ENCODE results near the gene TMEM179B.
"Not testable (repeated sequence)": the region's sequence is repeated elsewhere in the genome, so short reads cannot be mapped to it uniquely, and the experiment has no call there.

TMEM179B gene

DNA sequence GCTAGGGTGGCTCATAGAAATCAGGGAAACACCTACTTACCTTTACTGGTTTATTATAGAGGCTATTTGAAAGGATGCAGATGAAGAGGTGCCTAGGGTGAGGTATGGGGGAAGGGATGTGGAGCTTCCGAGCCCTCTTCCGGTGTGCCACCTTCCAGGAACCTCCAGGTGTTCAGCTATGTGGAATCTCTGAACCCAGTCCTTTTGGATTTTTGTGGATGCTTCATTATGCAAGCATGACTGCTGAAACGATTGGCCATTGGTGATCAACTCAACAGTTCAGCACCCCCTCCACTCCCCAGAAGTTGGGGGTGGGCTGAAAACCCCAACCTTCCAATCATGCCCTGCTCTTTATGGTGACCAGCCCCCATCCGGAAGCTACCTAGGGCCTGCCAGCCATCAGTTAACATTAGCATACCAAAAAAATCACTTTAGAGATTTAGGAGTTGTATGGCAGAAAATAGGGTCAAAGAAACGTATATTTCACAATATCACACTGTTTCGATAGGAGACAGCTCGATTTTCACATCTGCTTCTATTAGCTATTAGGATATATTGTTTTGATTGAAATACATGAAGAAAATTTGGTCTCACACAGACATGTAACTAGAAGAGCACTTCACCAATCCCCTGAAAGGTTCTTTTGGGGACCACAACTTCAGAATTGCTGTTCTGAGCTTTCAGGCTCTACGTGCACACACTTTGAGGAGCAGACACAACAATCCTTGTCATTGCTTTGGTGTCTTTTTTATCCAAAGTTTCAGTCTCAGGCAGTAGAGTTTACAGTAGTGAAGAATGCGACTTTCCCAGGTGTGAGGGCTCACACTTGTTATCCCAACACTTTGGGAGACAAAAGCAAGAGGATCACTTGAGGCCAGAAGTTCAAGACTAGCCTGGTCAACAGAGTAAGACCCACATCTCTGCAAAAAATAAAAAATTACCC lies 29.1 kb upstream of the TMEM179B start:
- no peaks in the 10 kb centered on the region for H3K9me3 ChIP-seq (ENCODE audit: insufficient read depth, low read length)
- no peak overlapping the region for H3K27ac ChIP-seq (ENCODE audit: low read length)
- peaks cover 5% of the 10 kb centered on the region for H3K36me3 ChIP-seq (replicated peaks; ENCODE audit: low read depth, low read length)
- no peak for TF ChIP-seq EZH2phosphoT487 (IDR thresholded peaks at IDR 0.05; ENCODE audit: low read depth)
- H3K4me1 ChIP-seq (ENCODE audit: low read length), result peaks cover 17% of the 10 kb centered on the region
- peaks cover 15% of the 10 kb centered on the region for H3K79me2 ChIP-seq (ENCODE audit: low read length)
- no peaks in the 10 kb centered on the region for H3K27me3 ChIP-seq (ENCODE audit: low read depth, low read length)
- no peak overlapping the region for H3K9ac ChIP-seq (ENCODE audit: low read length)
- H3K4me3 ChIP-seq (ENCODE audit: low read length), result no peak overlapping the region
- no peak overlapping the region for H2AFZ ChIP-seq (ENCODE audit: low read depth, low read length)
- no peak overlapping the region for H3K4me2 ChIP-seq (ENCODE audit: low read length)
- H4K20me1 ChIP-seq (ENCODE audit: insufficient read depth, low read length), result no peaks in the 10 kb centered on the region

DNA sequence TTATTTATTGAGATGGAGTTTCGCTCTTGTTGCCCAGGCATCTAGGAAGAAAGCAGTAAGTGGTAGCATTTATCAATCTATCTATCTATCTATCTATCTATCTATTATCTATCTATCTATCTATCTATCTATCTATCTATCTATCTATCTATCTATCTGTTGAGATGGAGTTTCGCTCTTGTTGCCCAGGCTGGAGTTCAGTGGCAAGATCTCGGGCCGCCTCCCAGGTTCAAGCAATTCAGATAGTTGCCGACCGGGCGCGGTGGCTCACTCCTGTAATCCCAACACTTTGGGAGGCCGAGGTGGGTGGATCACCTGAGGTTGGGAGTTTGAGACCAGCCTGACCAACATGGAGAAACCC lies 26.4 kb upstream of the TMEM179B start:
- H3K79me2 ChIP-seq (ENCODE audit: low read length), result peaks cover 15% of the 10 kb centered on the region
- H3K36me3 ChIP-seq (replicated peaks; ENCODE audit: low read depth, low read length), result peaks cover 11% of the 10 kb centered on the region
- H3K4me2 ChIP-seq (ENCODE audit: low read length), result peak overlapping the region; percentile 56
- H3K9me3 ChIP-seq (ENCODE audit: insufficient read depth, low read length); H3K27ac ChIP-seq (ENCODE audit: low read length); H3K4me1 ChIP-seq (ENCODE audit: low read length); H3K27me3 ChIP-seq (ENCODE audit: low read depth, low read length); H2AFZ ChIP-seq (ENCODE audit: low read depth, low read length); H4K20me1 ChIP-seq (ENCODE audit: insufficient read depth, low read length): not testable (repeated sequence)
- H3K9ac ChIP-seq (ENCODE audit: low read length), result peak overlapping the region; percentile 46
- H3K4me3 ChIP-seq (ENCODE audit: low read length), result peak overlapping the region; percentile 90

DNA sequence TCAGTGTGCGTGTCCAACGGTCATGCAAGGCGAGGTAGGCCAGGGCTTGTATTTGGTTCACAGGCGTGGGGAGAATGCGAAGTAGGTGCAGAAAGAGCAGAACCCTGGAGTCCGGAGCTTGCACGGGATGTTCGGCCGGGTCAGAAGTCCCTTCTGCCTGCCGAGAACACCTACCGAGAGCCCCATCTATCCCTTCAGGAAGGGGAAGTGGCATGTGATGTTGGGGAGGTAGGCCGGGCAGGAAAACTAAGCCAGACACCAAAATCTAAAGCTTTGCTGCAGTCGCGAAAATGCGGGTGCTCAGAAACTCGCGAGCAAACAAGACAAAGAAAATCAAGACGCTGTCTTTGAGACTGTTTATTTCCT lies 16.4 kb upstream of the TMEM179B start:
- peak overlapping the region; percentile 85 for H3K9ac ChIP-seq (ENCODE audit: low read length)
- H2AFZ ChIP-seq (ENCODE audit: low read depth, low read length), result peak overlapping the region; percentile 56
- H3K4me2 ChIP-seq (ENCODE audit: low read length), result peak overlapping the region; percentile 99
- peaks cover 19% of the 10 kb centered on the region for H3K79me2 ChIP-seq (ENCODE audit: low read length)
- peak overlapping the region; percentile 91 for H3K4me3 ChIP-seq (ENCODE audit: low read length)
- H3K27me3 ChIP-seq (ENCODE audit: low read depth, low read length), result no peaks in the 10 kb centered on the region
- H3K9me3 ChIP-seq (ENCODE audit: insufficient read depth, low read length), result no peaks in the 10 kb centered on the region
- no peaks in the 10 kb centered on the region for H4K20me1 ChIP-seq (ENCODE audit: insufficient read depth, low read length)
- TF ChIP-seq, protein P1, sequence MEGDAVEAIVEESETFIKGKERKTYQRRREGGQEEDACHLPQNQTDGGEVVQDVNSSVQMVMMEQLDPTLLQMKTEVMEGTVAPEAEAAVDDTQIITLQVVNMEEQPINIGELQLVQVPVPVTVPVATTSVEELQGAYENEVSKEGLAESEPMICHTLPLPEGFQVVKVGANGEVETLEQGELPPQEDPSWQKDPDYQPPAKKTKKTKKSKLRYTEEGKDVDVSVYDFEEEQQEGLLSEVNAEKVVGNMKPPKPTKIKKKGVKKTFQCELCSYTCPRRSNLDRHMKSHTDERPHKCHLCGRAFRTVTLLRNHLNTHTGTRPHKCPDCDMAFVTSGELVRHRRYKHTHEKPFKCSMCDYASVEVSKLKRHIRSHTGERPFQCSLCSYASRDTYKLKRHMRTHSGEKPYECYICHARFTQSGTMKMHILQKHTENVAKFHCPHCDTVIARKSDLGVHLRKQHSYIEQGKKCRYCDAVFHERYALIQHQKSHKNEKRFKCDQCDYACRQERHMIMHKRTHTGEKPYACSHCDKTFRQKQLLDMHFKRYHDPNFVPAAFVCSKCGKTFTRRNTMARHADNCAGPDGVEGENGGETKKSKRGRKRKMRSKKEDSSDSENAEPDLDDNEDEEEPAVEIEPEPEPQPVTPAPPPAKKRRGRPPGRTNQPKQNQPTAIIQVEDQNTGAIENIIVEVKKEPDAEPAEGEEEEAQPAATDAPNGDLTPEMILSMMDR (IDR thresholded peaks at IDR 0.05; ENCODE audit: low read depth, low read length), result no peak
- no peak for TF ChIP-seq EZH2phosphoT487 (IDR thresholded peaks at IDR 0.05; ENCODE audit: low read depth)
- H3K36me3 ChIP-seq (replicated peaks; ENCODE audit: low read depth, low read length), result peaks cover 13% of the 10 kb centered on the region
- H3K4me1 ChIP-seq (ENCODE audit: low read length), result peaks cover 15% of the 10 kb centered on the region
- peak overlapping the region; percentile 71 for H3K27ac ChIP-seq (ENCODE audit: low read length)

DNA sequence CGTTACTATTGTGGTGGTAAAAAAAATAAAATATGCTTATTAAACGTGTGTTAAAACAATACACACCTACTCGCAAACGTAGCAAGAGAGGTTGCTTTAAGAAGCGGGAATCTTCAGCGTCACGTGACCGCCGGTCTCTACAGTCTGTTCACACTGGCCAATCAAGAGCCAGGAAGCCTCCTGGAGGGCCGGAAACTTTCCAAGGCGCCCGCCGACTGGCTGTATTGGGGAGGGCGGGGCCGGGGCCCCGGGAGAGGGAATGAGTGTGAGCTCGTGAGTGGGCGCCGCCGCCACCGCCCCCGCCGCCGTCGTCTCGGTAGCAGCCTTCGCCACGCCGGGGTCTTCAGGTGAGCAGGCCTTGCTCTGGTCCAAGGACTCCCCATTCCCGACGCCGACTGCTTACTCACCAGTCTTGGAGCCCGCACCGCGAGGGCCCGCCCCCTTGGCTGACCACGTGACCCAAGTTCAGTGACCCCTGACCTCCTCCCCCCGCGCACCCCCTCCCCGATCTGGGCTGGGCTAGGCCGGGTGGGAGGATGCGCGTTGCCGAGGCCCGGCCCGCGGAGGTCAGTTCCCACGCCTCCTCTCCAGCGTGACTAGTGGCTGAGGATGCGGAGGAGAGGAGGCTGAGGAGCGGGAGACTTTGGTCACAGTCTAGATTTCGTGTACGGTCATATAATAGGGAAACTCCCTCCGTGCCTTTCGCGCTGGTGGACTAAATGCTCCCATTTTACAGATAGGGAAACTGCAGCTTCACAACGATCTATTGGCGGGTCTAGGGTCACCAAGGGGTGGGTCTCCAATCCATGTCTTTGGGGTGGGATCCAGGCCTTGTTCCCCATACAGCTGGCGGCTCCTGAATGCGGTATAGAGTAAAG lies 15.8 kb upstream of the TMEM179B start, which contains the start of gene TAF6L:
Gene TAF6L (plus strand): TSS at position 253 of the 878 bp plus-strand sequence. CDS start 4,388 bp downstream, outside the sequence.
- peak within 1 kb of the TSS; percentile 85 for H3K9ac ChIP-seq (ENCODE audit: low read length)
- peak within 1 kb of the TSS; percentile 99 for H3K4me2 ChIP-seq (ENCODE audit: low read length)
- no peaks in the 10 kb centered on the region for H3K27me3 ChIP-seq (ENCODE audit: low read depth, low read length)
- H3K4me1 ChIP-seq (ENCODE audit: low read length), result peaks cover 15% of the 10 kb centered on the region
- peak within 1 kb of the TSS; percentile 56 for H2AFZ ChIP-seq (ENCODE audit: low read depth, low read length)
- peak within 1 kb of the TSS; percentile 71 for H3K27ac ChIP-seq (ENCODE audit: low read length)
- H3K36me3 ChIP-seq (replicated peaks; ENCODE audit: low read depth, low read length), result peaks cover 13% of the 10 kb centered on the region
- TF ChIP-seq, protein P1 (IDR thresholded peaks at IDR 0.05; ENCODE audit: low read depth, low read length), result no peak
- TF ChIP-seq EZH2phosphoT487 (IDR thresholded peaks at IDR 0.05; ENCODE audit: low read depth), result no peak
- H3K79me2 ChIP-seq (ENCODE audit: low read length), result peaks cover 19% of the 10 kb centered on the region
- peak within 1 kb of the TSS; percentile 91 for H3K4me3 ChIP-seq (ENCODE audit: low read length)
- H3K9me3 ChIP-seq (ENCODE audit: insufficient read depth, low read length), result no peaks in the 10 kb centered on the region
- H4K20me1 ChIP-seq (ENCODE audit: insufficient read depth, low read length), result no peaks in the 10 kb centered on the region

Measured in OCI-LY3 (cell line).